ENCODE data around the gene ITPK1. TPM values are rescaled to one million over a fixed set of nuclear protein-coding genes. Genes with fewer than 3 reads are reported as not detected.

Gene ITPK1
- total and polyA plus RNA-seq, 8 donors, result 17.8 to 46.3 (median 28.9) TPM

DNA sequence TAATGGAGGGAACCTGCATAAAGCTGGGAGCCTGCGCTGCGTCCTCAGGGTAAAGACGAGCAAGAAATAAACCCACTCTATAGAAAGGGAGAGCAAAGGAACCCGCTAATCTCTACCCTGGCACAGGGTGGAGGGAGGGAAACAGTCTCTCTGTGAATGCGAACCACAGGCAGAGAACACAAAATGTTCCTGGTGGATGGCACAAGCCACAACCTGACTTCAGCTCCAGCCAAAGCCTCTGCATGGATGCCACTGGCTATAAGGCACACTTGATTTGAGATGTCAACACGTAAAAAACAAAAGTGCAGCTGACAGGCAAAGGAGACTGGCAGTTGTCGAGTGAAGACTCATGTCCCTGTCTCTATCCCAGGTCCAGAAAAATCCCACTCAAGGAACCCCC lies 160.3 kb downstream of the ITPK1 start:
- no peak for DNase-seq
- Histone ChIP-seq H3K36me3 (peaks cover 16 to 89% (median 85%) of the 10 kb centered on the region in 4 donors), H3K4me1 (peaks cover 0 to 20% (median 6%) of the 10 kb centered on the region in 4 donors), H3K27me3 (no peaks in the 10 kb centered on the region), H3K9me3 (no peaks in the 10 kb centered on the region), H3K27ac (no peak overlapping the region), H3K4me3 (no peak overlapping the region)
- 87 to 96% (median 94%) methylated on average over 7 of the region's 7 CpGs for WGBS, 5 donors
- intact Hi-C loops (cut with DNase I; ENCODE audit: low total_unique reads), result loop anchor here (10.0 kb wide), 1 partner anchor 179 kb away; no protein-coding TSS in a partner anchor
- TF ChIP-seq EP300 (IDR thresholded peaks at IDR 0.05), result no peak
- TF ChIP-seq POLR2A (IDR thresholded peaks at IDR 0.05), result no peak
- TF ChIP-seq POLR2AphosphoS5 (IDR thresholded peaks at IDR 0.05), result no peak
- no peak for TF ChIP-seq CTCF (IDR thresholded peaks at IDR 0.05)

DNA sequence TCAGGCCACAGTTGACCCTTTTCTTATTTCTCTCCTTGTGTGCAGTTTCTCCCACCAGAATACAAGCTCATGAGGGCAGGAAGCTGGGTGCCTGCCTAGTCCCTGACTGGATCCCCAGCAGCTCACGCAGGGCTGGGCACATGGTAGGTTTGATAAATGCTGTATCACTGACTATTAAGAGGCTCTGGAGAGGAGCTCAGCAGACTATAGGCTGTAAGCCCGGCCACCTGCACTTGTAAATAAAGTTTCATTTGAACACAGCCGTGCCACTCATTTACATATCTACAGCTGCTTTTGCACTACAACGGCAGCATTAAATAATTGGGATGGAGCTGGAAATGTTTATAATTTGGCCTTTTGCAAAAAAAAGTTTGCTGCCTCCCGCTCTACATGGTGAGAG lies 160.8 kb downstream of the ITPK1 start:
- 81 to 86% (median 84%) methylated on average over 5 of the region's 5 CpGs for WGBS, 5 donors
- DNase-seq, result no peak
- H3K9me3 ChIP-seq, result no peaks in the 10 kb centered on the region
- no peak overlapping the region for H3K4me3 ChIP-seq
- H3K36me3 ChIP-seq, result peaks cover 20 to 89% (median 87%) of the 10 kb centered on the region in 4 donors
- no peak for TF ChIP-seq POLR2A (IDR thresholded peaks at IDR 0.05)
- TF ChIP-seq POLR2AphosphoS5 (IDR thresholded peaks at IDR 0.05), result no peak
- TF ChIP-seq EP300 (IDR thresholded peaks at IDR 0.05), result no peak
- no peak for TF ChIP-seq CTCF (IDR thresholded peaks at IDR 0.05)
- no peaks in the 10 kb centered on the region for H3K27me3 ChIP-seq
- no peak overlapping the region for H3K27ac ChIP-seq
- peaks cover 0 to 20% (median 6%) of the 10 kb centered on the region in 4 donors for H3K4me1 ChIP-seq
- intact Hi-C loops (cut with DNase I; ENCODE audit: low total_unique reads), result loop anchor here (10.0 kb wide), 1 partner anchor 180 kb away; no protein-coding TSS in a partner anchor

DNA sequence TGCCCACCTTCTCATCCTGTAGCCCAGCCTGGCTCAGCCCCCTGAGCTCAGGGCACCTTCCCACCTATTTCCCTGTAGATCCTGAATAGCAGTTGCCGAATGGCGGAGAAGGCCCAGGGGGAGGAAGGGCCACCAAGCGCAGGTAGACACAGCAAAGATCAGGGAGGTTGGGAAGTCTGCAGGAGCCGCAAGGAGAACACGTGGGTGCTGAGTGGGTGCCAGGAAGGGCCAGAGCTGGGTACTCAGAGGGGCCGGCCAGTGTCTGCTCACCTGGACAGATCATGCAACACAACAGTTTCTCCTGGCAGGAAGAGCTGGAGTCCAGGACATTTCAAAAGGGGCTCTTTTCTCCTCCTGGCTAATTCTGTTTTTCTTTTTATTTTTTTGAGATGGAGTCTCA lies 162.2 kb downstream of the ITPK1 start:
- H3K27ac ChIP-seq, result no peak overlapping the region
- H3K36me3 ChIP-seq, result peaks cover 17 to 92% (median 88%) of the 10 kb centered on the region in 4 donors
- intact Hi-C loops (cut with DNase I; ENCODE audit: low total_unique reads), result loop anchor here (10.0 kb wide), 1 partner anchor 181 kb away; no protein-coding TSS in a partner anchor
- H3K9me3 ChIP-seq, result no peaks in the 10 kb centered on the region
- DNase-seq, result no peak
- H3K4me3 ChIP-seq, result no peak overlapping the region
- H3K4me1 ChIP-seq, result peaks cover 0 to 12% (median 6%) of the 10 kb centered on the region in 4 donors
- no peaks in the 10 kb centered on the region for H3K27me3 ChIP-seq
- TF ChIP-seq CTCF (IDR thresholded peaks at IDR 0.05) (no peak), POLR2AphosphoS5 (IDR thresholded peaks at IDR 0.05) (no peak), POLR2A (IDR thresholded peaks at IDR 0.05) (no peak), EP300 (IDR thresholded peaks at IDR 0.05) (no peak)
- 79 to 91% (median 89%) methylated on average over 6 of the region's 6 CpGs for WGBS, 5 donors

- intact Hi-C loops (cut with DNase I; ENCODE audit: low total_unique reads), result loop anchor here (10.0 kb wide), 1 partner anchor 182 kb away; no protein-coding TSS in a partner anchor
- Histone ChIP-seq H3K4me3 (no peak overlapping the region), H3K27me3 (no peaks in the 10 kb centered on the region), H3K36me3 (peaks cover 14 to 92% (median 87%) of the 10 kb centered on the region in 4 donors), H3K4me1 (peaks cover 0 to 12% (median 6%) of the 10 kb centered on the region in 4 donors), H3K27ac (no peak overlapping the region), H3K9me3 (no peaks in the 10 kb centered on the region)
- no peak for DNase-seq
- TF ChIP-seq CTCF (IDR thresholded peaks at IDR 0.05) (no peak), POLR2AphosphoS5 (IDR thresholded peaks at IDR 0.05) (no peak), EP300 (IDR thresholded peaks at IDR 0.05) (no peak), POLR2A (IDR thresholded peaks at IDR 0.05) (no peak)
- 85 to 93% (median 92%) methylated on average over 18 to 32 of the region's 32 CpGs for WGBS, 5 donors
Observed at GRCh38 chr14:92952481-92953298, 163.0 kb downstream of the ITPK1 start.

Measured in stomach (tissue), 9 donors.